SK-N-SH (cell line): ENCODE data around the gene NR1I2. TPM values are rescaled to one million over a fixed set of nuclear protein-coding genes. Genes with fewer than 3 reads are reported as not detected.

Source experiments
- CTCF ChIA-PET: fragments of 300-600, 350-600 bp; formaldehyde crosslinking; extraction: SDS; loops from one replicate; lab custom pipeline; 2021; lab: Yijun Ruan, JAX
- POLR2A ChIA-PET: fragments of 350-600 bp; sonication (Branson Sonifier 250); formaldehyde crosslinking; extraction: SDS; loops from one replicate; lab custom pipeline; 2020; ENCODE audit warnings: antibody characterized with exemption, inconsistent platforms; lab: Yijun Ruan, JAX
- DNase-seq: peaks from one replicate; pipeline ENCODE4 v3.0.0; 2012
- H2AFZ ChIP-seq: fragments of 200-600 bp; sonication (generic); 2 replicates; pipeline ENCODE4 v1.8.1; 2016; ENCODE audit warnings: antibody characterized with exemption, mild to moderate bottlenecking, low read depth
- H3F3A ChIP-seq: fragments of 200-600 bp; sonication (generic); replicated peaks from 2 replicates; pipeline ENCODE3; 2016; ENCODE audit warnings: antibody characterized with exemption, mild to moderate bottlenecking; ENCODE audit not compliant: insufficient read depth
- H3K27ac ChIP-seq, 2 experiments: fragments of 200-500 bp in 1 of 2; fragments of 200-600 bp in 1 of 2; sonication (Bioruptor generic) in 1 of 2; sonication (generic), shearing (Covaris generic) in 1 of 2; 2 replicates each; pipeline versions ENCODE4 v1.5.1 to v1.6.1; 2014 to 2016; ENCODE audit warnings: low read depth in 2 of 2, inconsistent platforms in 1 of 2, low read length in 1 of 2, mild to moderate bottlenecking in 1 of 2, mixed read lengths in 1 of 2
- H3K27me3 ChIP-seq: fragments of 200-600 bp; sonication (generic), shearing (Covaris generic); 2 replicates; pipeline ENCODE4 v1.6.1; 2016; ENCODE audit warnings: mixed run types; ENCODE audit not compliant: insufficient read depth
- H3K36me3 ChIP-seq, 2 experiments: fragments of 200-500 bp in 1 of 2; fragments of 200-600 bp in 1 of 2; sonication (Bioruptor generic) in 1 of 2; sonication (generic) in 1 of 2; replicated peaks in 1 of 2; 2 replicates each; pipeline versions ENCODE3 to v1.5.1; 2014 to 2016; ENCODE audit warnings: low read length in 1 of 2, mild to moderate bottlenecking in 1 of 2; ENCODE audit not compliant: insufficient read depth in 2 of 2, control insufficient read depth in 1 of 2
- H3K4me1 ChIP-seq, 2 experiments: fragments of 200-500 bp in 1 of 2; fragments of 200-600 bp in 1 of 2; sonication (Bioruptor generic) in 1 of 2; sonication (generic), shearing (Covaris generic) in 1 of 2; 2 replicates each; pipeline versions ENCODE4 v1.5.1 to v1.6.1; 2014 to 2016; ENCODE audit warnings: low read depth in 1 of 2, low read length in 1 of 2, mixed run types in 1 of 2; ENCODE audit not compliant: insufficient read depth in 2 of 2, control insufficient read depth in 1 of 2
- H3K4me2 ChIP-seq: fragments of 200-600 bp; sonication (generic), shearing (Covaris generic); 2 replicates; pipeline ENCODE4 v1.6.1; 2017; ENCODE audit warnings: mixed run types
- H3K4me3 ChIP-seq, 2 experiments: fragments of 200-500 bp in 1 of 2; fragments of 200-600 bp in 1 of 2; sonication (Bioruptor generic) in 1 of 2; sonication (generic), shearing (Covaris generic) in 1 of 2; 2 replicates each; pipeline versions ENCODE4 v1.5.1 to v1.8.1; 2014 to 2016; ENCODE audit warnings: low read depth in 2 of 2, inconsistent platforms in 1 of 2, low read length in 1 of 2, mild to moderate bottlenecking in 1 of 2, mixed read lengths in 1 of 2, moderate library complexity in 1 of 2
- H3K79me2 ChIP-seq: fragments of 200-600 bp; sonication (generic); 2 replicates; pipeline ENCODE4 v1.8.1; 2017; ENCODE audit warnings: mild to moderate bottlenecking; ENCODE audit not compliant: insufficient read depth
- H3K9ac ChIP-seq: fragments of 200-600 bp; sonication (generic); 2 replicates; pipeline ENCODE4 v1.6.1; 2017; ENCODE audit warnings: mixed run types
- H3K9me2 ChIP-seq: fragments of 200-600 bp; sonication (generic); 2 replicates; pipeline ENCODE4 v1.6.1; 2017; ENCODE audit warnings: mixed run types
- H3K9me3 ChIP-seq: fragments of 200-600 bp; sonication (generic); 2 replicates; pipeline ENCODE4 v1.6.1; 2017; ENCODE audit warnings: mixed run types, mild to moderate bottlenecking, moderate library complexity
- H4K20me1 ChIP-seq: fragments of 200-600 bp; sonication (generic); 2 replicates; pipeline ENCODE4 v1.6.1; 2017; ENCODE audit warnings: mild to moderate bottlenecking, mixed run types; ENCODE audit not compliant: insufficient read depth
- EP300 ChIP-seq, 2 experiments: IDR thresholded peaks; 2 replicates each; pipeline versions ENCODE4 v1.4.0 to v1.6.1; 2012; ENCODE audit warnings: borderline replicate concordance in 1 of 2, low read depth in 1 of 2, low read length in 1 of 2
- FOXJ3 ChIP-seq: sonication (generic); formaldehyde crosslinking; IDR thresholded peaks from 2 replicates; pipeline ENCODE4 v1.5.1; 2020; ENCODE audit warnings: mild to moderate bottlenecking, missing genetic modification reagents
- FOXM1 ChIP-seq: IDR thresholded peaks from 2 replicates; pipeline ENCODE4 v1.4.0; 2012; ENCODE audit warnings: low read depth, mild to moderate bottlenecking
- GATA2 ChIP-seq: sonication (generic); formaldehyde crosslinking; IDR thresholded peaks from 2 replicates; pipeline ENCODE4 v1.5.0; 2020; ENCODE audit warnings: mild to moderate bottlenecking, missing genetic modification reagents
- NFIC ChIP-seq: IDR thresholded peaks from 2 replicates; pipeline ENCODE4 v1.4.0; 2012; ENCODE audit warnings: borderline replicate concordance
- POLR2AphosphoS5 ChIP-seq: IDR thresholded peaks from 2 replicates; pipeline ENCODE4 v1.6.1; 2012; ENCODE audit warnings: low read depth, low read length
- RFX5 ChIP-seq: IDR thresholded peaks from 2 replicates; pipeline ENCODE4 v1.6.1; 2012; ENCODE audit warnings: mild to moderate bottlenecking, improper control_type of control experiment, low read length
- RXRA ChIP-seq: IDR thresholded peaks from 2 replicates; pipeline ENCODE4 v1.4.0; 2012; ENCODE audit warnings: low read depth, mild to moderate bottlenecking, borderline replicate concordance
- USF2 ChIP-seq: fragments of 150-350 bp; IDR thresholded peaks from 2 replicates; pipeline ENCODE4 v1.6.1; 2017; ENCODE audit warnings: antibody characterized with exemption, low read length, low read depth, borderline replicate concordance
- whole genome bisulfite sequencing: methylation state at CpG from one replicate; pipeline ENCODE4 v1.1.6; 2017; ENCODE audit warnings: low lambda C conversion rate; 5-methylcytosine and 5-hydroxymethylcytosine counted together
- polyA plus RNA-seq, 3 experiments: library from polyadenylated mRNA; depleted of rRNA; stranded (reverse); fragments of >200 nt; gene quantifications; 2 replicates each; pipeline ENCODE4 v1.2.3, GENCODE V29; 2012
- TF ChIP-seq, protein P1 (sequence below): fragments of 200-600 bp; sonication (generic); IDR thresholded peaks from 2 replicates; pipeline ENCODE4 v1.6.1; 2017; ENCODE audit warnings: antibody characterized with exemption, mild to moderate bottlenecking, moderate library complexity
- TF ChIP-seq, protein P2 (sequence below): IDR thresholded peaks from 2 replicates; pipeline ENCODE4 v1.4.0; 2012; ENCODE audit warnings: low read depth
- TF ChIP-seq, protein P3 (sequence below): IDR thresholded peaks from 2 replicates; pipeline ENCODE4 v1.6.1; 2012; ENCODE audit warnings: mild to moderate bottlenecking, low read depth, low read length, moderate library complexity

NR1I2 gene
- polyA plus RNA-seq, 1 of the 3 experiments (the other 2 are of a cell fraction): 0.03 TPM

GRCh38 chr3:119825820-119826219, 43.9 kb downstream of the NR1I2 start:
- Histone ChIP-seq H3K9me3 (no peaks in the 10 kb centered on the region), H3K4me2 (no peak overlapping the region), H2AFZ (no peak overlapping the region), H3K79me2 (peaks cover 7% of the 10 kb centered on the region; the same call in 1 of the 2 replicates), H3K9ac (no peak overlapping the region), H3K9me2 (no peaks in the 10 kb centered on the region), H3K27me3 (no peaks in the 10 kb centered on the region), H4K20me1 (no peaks in the 10 kb centered on the region), H3K27ac (no peak overlapping the region), H3K4me3 (no peak overlapping the region), H3K36me3 (peaks cover 5 to 22% of the 10 kb centered on the region in 2 experiments), H3K4me1 (peaks cover 0 to 8% of the 10 kb centered on the region in 2 experiments; a peak in 1 of 4 replicates), H3F3A (peaks cover 4% of the 10 kb centered on the region)
- ChIA-PET CTCF (no interaction called here), POLR2A (no interaction called here)
- WGBS: 92% methylated on average over 1 of the region's 1 CpG
- DNase-seq: no peak
- TF ChIP-seq, protein P1, sequence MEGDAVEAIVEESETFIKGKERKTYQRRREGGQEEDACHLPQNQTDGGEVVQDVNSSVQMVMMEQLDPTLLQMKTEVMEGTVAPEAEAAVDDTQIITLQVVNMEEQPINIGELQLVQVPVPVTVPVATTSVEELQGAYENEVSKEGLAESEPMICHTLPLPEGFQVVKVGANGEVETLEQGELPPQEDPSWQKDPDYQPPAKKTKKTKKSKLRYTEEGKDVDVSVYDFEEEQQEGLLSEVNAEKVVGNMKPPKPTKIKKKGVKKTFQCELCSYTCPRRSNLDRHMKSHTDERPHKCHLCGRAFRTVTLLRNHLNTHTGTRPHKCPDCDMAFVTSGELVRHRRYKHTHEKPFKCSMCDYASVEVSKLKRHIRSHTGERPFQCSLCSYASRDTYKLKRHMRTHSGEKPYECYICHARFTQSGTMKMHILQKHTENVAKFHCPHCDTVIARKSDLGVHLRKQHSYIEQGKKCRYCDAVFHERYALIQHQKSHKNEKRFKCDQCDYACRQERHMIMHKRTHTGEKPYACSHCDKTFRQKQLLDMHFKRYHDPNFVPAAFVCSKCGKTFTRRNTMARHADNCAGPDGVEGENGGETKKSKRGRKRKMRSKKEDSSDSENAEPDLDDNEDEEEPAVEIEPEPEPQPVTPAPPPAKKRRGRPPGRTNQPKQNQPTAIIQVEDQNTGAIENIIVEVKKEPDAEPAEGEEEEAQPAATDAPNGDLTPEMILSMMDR: no peak
- TF ChIP-seq, protein P2, sequence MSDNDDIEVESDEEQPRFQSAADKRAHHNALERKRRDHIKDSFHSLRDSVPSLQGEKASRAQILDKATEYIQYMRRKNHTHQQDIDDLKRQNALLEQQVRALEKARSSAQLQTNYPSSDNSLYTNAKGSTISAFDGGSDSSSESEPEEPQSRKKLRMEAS: no peak

- Histone ChIP-seq H3K4me3 (no peak overlapping the region), H3K4me1 (peaks cover 0 to 11% of the 10 kb centered on the region in 2 experiments; a peak in 2 of 4 replicates), H4K20me1 (no peaks in the 10 kb centered on the region), H3K9me3 (no peaks in the 10 kb centered on the region), H3F3A (no peaks in the 10 kb centered on the region), H3K79me2 (peaks cover 7% of the 10 kb centered on the region; the same call in 1 of the 2 replicates), H3K36me3 (peaks cover 5 to 22% of the 10 kb centered on the region in 2 experiments), H2AFZ (no peak overlapping the region), H3K4me2 (no peak overlapping the region), H3K27ac (peak overlapping the region in 1 of 2 experiments; percentile 31; a peak in 2 of 4 replicates), H3K27me3 (no peaks in the 10 kb centered on the region), H3K9me2 (no peaks in the 10 kb centered on the region), H3K9ac (no peak overlapping the region)
- ChIA-PET CTCF (no interaction called here), POLR2A (no interaction called here)
- WGBS: 89% methylated on average over 7 of the region's 7 CpGs
- DNase-seq: peak; percentile 48
- TF ChIP-seq FOXJ3 (CRISPR knock-in tag) (no peak), RXRA (no peak), POLR2AphosphoS5 (no peak), NFIC (no peak), FOXM1 (no peak), GATA2 (peak; percentile 53), USF2 (no peak), RFX5 (0 out of 2 replicates have a peak, but pooled peaks have one; percentile 10), EP300 (IDR thresholded peaks at IDR 0.05; ENCODE audit: borderline replicate concordance in 1 of 2, low read depth in 1 of 2, low read length in 1 of 2) (peak in 1 of 2 experiments; percentile 21; a peak in 1 of 4 replicates)
- TF ChIP-seq, protein P3, sequence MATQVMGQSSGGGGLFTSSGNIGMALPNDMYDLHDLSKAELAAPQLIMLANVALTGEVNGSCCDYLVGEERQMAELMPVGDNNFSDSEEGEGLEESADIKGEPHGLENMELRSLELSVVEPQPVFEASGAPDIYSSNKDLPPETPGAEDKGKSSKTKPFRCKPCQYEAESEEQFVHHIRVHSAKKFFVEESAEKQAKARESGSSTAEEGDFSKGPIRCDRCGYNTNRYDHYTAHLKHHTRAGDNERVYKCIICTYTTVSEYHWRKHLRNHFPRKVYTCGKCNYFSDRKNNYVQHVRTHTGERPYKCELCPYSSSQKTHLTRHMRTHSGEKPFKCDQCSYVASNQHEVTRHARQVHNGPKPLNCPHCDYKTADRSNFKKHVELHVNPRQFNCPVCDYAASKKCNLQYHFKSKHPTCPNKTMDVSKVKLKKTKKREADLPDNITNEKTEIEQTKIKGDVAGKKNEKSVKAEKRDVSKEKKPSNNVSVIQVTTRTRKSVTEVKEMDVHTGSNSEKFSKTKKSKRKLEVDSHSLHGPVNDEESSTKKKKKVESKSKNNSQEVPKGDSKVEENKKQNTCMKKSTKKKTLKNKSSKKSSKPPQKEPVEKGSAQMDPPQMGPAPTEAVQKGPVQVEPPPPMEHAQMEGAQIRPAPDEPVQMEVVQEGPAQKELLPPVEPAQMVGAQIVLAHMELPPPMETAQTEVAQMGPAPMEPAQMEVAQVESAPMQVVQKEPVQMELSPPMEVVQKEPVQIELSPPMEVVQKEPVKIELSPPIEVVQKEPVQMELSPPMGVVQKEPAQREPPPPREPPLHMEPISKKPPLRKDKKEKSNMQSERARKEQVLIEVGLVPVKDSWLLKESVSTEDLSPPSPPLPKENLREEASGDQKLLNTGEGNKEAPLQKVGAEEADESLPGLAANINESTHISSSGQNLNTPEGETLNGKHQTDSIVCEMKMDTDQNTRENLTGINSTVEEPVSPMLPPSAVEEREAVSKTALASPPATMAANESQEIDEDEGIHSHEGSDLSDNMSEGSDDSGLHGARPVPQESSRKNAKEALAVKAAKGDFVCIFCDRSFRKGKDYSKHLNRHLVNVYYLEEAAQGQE: no peak
Observed at GRCh38 chr3:119826711-119827608, 45.1 kb downstream of the NR1I2 start.
